K562 (cell line): ENCODE measurements around the gene KLHL22. TPM values are rescaled to one million over a fixed set of nuclear protein-coding genes. Genes with fewer than 3 reads are reported as not detected.

Experiments used
- DMBX1 ChIP-seq: fragments of 250-450 bp; sonication (Bioruptor Pico); IDR thresholded peaks from 2 replicates; pipeline ENCODE4 v1.8.0; 2022; ENCODE audit warnings: inconsistent platforms, mild to moderate bottlenecking, moderate library complexity, borderline replicate concordance
- ETV6 ChIP-seq, 3 experiments: fragments of 150-350 bp in 1 of 3; sonication (generic) in 1 of 3; formaldehyde crosslinking in 1 of 3; IDR thresholded peaks; 2 replicates each; pipeline versions ENCODE4 v1.6.1 to v1.8.0; 2014 to 2022; ENCODE audit warnings: borderline replicate concordance in 2 of 3, low read depth in 2 of 3, antibody characterized with exemption in 1 of 3, low read length in 1 of 3, mild to moderate bottlenecking in 1 of 3, missing genetic modification reagents in 1 of 3
- FOXO4 ChIP-seq: fragments of 450-650 bp; formaldehyde crosslinking; IDR thresholded peaks from 2 replicates; pipeline ENCODE4 v1.4.0; 2020; ENCODE audit warnings: mild to moderate bottlenecking, moderate library complexity
- HBP1 ChIP-seq: fragments of 450-650 bp; formaldehyde crosslinking; IDR thresholded peaks from 2 replicates; pipeline ENCODE4 v1.4.0; 2022; ENCODE audit warnings: missing genetic modification characterization
- KDM1A ChIP-seq, 2 experiments: fragments of 450-650 bp; IDR thresholded peaks; 2 replicates each; pipeline ENCODE4 v1.6.1; 2016; ENCODE audit warnings: mild to moderate bottlenecking in 2 of 2
- MEIS2 ChIP-seq: fragments of 450-650 bp; IDR thresholded peaks from 2 replicates; pipeline ENCODE4 v1.6.1; 2014; ENCODE audit warnings: mild to moderate bottlenecking; ENCODE audit not compliant: partially characterized antibody
- NONO ChIP-seq, 2 experiments: fragments of 200-400 bp in 1 of 2; fragments of 450-650 bp in 1 of 2; formaldehyde crosslinking in 1 of 2; IDR thresholded peaks; 2 replicates each; pipeline ENCODE4 v1.6.1; 2017; ENCODE audit warnings: low read depth in 2 of 2, mild to moderate bottlenecking in 2 of 2, moderate library complexity in 2 of 2, low read length in 1 of 2
- NUFIP1 ChIP-seq: fragments of 450-650 bp; IDR thresholded peaks from 2 replicates; pipeline ENCODE4 v1.6.1; 2018; ENCODE audit not compliant: partially characterized antibody
- POLR2A ChIP-seq: fragments of 450-650 bp; conservative IDR thresholded peaks from 2 replicates; pipeline ENCODE4 v1.6.1; 2016
- RAD21 ChIP-seq, 2 experiments: fragments of 250-450 bp in 1 of 2; fragments of 450-650 bp in 1 of 2; sonication (Bioruptor Pico) in 1 of 2; formaldehyde crosslinking in 1 of 2; IDR thresholded peaks in 1 of 2; conservative IDR thresholded peaks in 1 of 2; 2 replicates each; pipeline versions ENCODE4 v1.4.0 to v1.8.0; 2020 to 2022; ENCODE audit warnings: mild to moderate bottlenecking in 2 of 2, moderate library complexity in 1 of 2
- RBBP5 ChIP-seq: fragments of 200-600 bp; sonication (generic); IDR thresholded peaks from 2 replicates; pipeline ENCODE4 v1.6.1; 2012; ENCODE audit warnings: borderline replicate concordance, mild to moderate bottlenecking, low read length, control low read depth, inconsistent platforms; ENCODE audit not compliant: insufficient read depth, poor library complexity, severe bottlenecking
- SMAD1 ChIP-seq: fragments of 150-350 bp; IDR thresholded peaks from 2 replicates; pipeline ENCODE4 v1.6.1; 2014; ENCODE audit warnings: low read length, low read depth; ENCODE audit not compliant: partially characterized antibody
- ZBTB26 ChIP-seq: fragments of 450-650 bp; formaldehyde crosslinking; IDR thresholded peaks from 2 replicates; pipeline ENCODE4 v1.4.0; 2022; ENCODE audit warnings: missing genetic modification characterization
- ZNF140 ChIP-seq: fragments of 250-450 bp; sonication (Bioruptor Pico); IDR thresholded peaks from 2 replicates; pipeline ENCODE4 v1.8.0; 2021; ENCODE audit warnings: moderate library complexity, mild to moderate bottlenecking, inconsistent platforms
- ZNF24 ChIP-seq: fragments of 450-650 bp; IDR thresholded peaks from 2 replicates; pipeline ENCODE4 v1.6.1; 2016
- ZNF316 ChIP-seq: fragments of 450-650 bp; IDR thresholded peaks from 2 replicates; pipeline ENCODE4 v1.6.1; 2016
- ZNF324 ChIP-seq: fragments of 250-450 bp; sonication (Bioruptor Pico); IDR thresholded peaks from 2 replicates; pipeline ENCODE4 v1.4.0; 2020; ENCODE audit warnings: mild to moderate bottlenecking
- ZNF408 ChIP-seq: fragments of 250-450 bp; sonication (Bioruptor Pico); IDR thresholded peaks from 2 replicates; pipeline ENCODE4 v1.4.0; 2020; ENCODE audit warnings: low read depth, mild to moderate bottlenecking, moderate library complexity
- polyA plus RNA-seq, 8 experiments: library from polyadenylated mRNA; depleted of rRNA in 4 of 8; stranded (reverse) in 5 of 8; unstranded in 3 of 8; fragments of >200 nt; fragmentation: Nextera tagmentation in 2 of 8; fragmentation: Illumina TruSeq in 1 of 8; extraction: Ambion mirVana in 2 of 8; extraction: Trizol in 1 of 8; gene quantifications; 2 replicates each; pipeline versions ENCODE4 v1.2.1 to v1.2.3, GENCODE V29; 2011 to 2014; ENCODE audit warnings: inconsistent platforms in 1 of 8, missing spikeins in 1 of 8
- total RNA-seq, 7 experiments: library from RNA; depleted of rRNA in 6 of 7; stranded (reverse); fragments of >200 nt in 6 of 7; fragmentation: Illumina TruSeq in 2 of 7; extraction: Trizol in 2 of 7; gene quantifications; 2 replicates each; pipeline versions ENCODE4 v1.2.1 to v1.2.3, GENCODE V29; 2011 to 2021; ENCODE audit warnings: low replicate concordance in 1 of 7
- TF ChIP-seq, protein P1 (sequence below): IDR thresholded peaks from 2 replicates; pipeline ENCODE4 v1.6.1; 2011; ENCODE audit not compliant: insufficient read length; ENCODE audit errors: extremely low read depth
- TF ChIP-seq, protein P2 (sequence below): fragments of 200-800 bp; sonication (Bioruptor generic); IDR thresholded peaks from 2 replicates; pipeline ENCODE4 v1.6.1; 2017; ENCODE audit warnings: missing genetic modification characterization, missing compliant biosample characterization

The KLHL22 gene
- total and polyA plus RNA-seq, 9 of the 15 experiments (the other 6 are each of a cell fraction or from before 2014, with no cell fraction given) = 1.3 to 25.6 (median 15.2) TPM

GRCh38 chr22:20472629-20473442 lies 22.8 kb downstream of the KLHL22 start (continued):
- TF ChIP-seq FOXO4 = no peak; the same call in 1 of the 2 replicates
- TF ChIP-seq RAD21 (CRISPR knock-in tag; conservative IDR thresholded peaks at IDR 0.05 in 1 of 2, IDR thresholded peaks at IDR 0.05 in 1 of 2) = 0 out of 4 replicates have a peak, but pooled peaks of 1 of the 2 experiments have one; percentile 7
- TF ChIP-seq ZNF316 = no peak
- TF ChIP-seq RBBP5 = peak; percentile 21
- TF ChIP-seq, protein P1, sequence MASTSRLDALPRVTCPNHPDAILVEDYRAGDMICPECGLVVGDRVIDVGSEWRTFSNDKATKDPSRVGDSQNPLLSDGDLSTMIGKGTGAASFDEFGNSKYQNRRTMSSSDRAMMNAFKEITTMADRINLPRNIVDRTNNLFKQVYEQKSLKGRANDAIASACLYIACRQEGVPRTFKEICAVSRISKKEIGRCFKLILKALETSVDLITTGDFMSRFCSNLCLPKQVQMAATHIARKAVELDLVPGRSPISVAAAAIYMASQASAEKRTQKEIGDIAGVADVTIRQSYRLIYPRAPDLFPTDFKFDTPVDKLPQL = no peak
- TF ChIP-seq ZNF408 (CRISPR knock-in tag) = peak; percentile 12; the same call in 1 of the 2 replicates
- TF ChIP-seq, protein P2, sequence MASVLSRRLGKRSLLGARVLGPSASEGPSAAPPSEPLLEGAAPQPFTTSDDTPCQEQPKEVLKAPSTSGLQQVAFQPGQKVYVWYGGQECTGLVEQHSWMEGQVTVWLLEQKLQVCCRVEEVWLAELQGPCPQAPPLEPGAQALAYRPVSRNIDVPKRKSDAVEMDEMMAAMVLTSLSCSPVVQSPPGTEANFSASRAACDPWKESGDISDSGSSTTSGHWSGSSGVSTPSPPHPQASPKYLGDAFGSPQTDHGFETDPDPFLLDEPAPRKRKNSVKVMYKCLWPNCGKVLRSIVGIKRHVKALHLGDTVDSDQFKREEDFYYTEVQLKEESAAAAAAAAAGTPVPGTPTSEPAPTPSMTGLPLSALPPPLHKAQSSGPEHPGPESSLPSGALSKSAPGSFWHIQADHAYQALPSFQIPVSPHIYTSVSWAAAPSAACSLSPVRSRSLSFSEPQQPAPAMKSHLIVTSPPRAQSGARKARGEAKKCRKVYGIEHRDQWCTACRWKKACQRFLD (CRISPR knock-in tag) = no peak
- TF ChIP-seq ZBTB26 = no peak
- TF ChIP-seq ETV6 (IDR thresholded peaks at IDR 0.05; ENCODE audit: borderline replicate concordance in 1 of 2, low read depth in 2 of 2, low read length in 1 of 2) = no peak
- TF ChIP-seq ETV6 (CRISPR knock-in tag; IDR thresholded peaks at IDR 0.05; ENCODE audit: borderline replicate concordance) = no peak
- no peak for TF ChIP-seq POLR2A
- no peak for TF ChIP-seq ZNF24
- TF ChIP-seq ZNF140 (CRISPR knock-in tag) = no peak
- no peak for TF ChIP-seq MEIS2
- TF ChIP-seq HBP1 (CRISPR knock-in tag) = no peak
- 0 out of 2 replicates have a peak, but pooled peaks have one; percentile 14 for TF ChIP-seq DMBX1 (CRISPR knock-in tag)
- TF ChIP-seq ZNF324 (CRISPR knock-in tag) = no peak
- peak; percentile 97 to 98 for TF ChIP-seq KDM1A (IDR thresholded peaks at IDR 0.05)
- no peak for TF ChIP-seq NONO (IDR thresholded peaks at IDR 0.05; ENCODE audit: low read depth in 2 of 2, low read length in 1 of 2)
- TF ChIP-seq SMAD1 = peak; percentile 24
- TF ChIP-seq NUFIP1 = no peak
